Measurements from ENCODE around the gene ATN1.

ATN1 gene

GRCh38 chr12:6944381-6945186 lies 16.8 kb downstream of the ATN1 start:
- peaks cover 12% of the 10 kb centered on the region for H3K36me3 ChIP-seq (ENCODE audit: control insufficient read depth, insufficient read depth, low read length)
- H3K4me1 ChIP-seq (ENCODE audit: control insufficient read depth, insufficient read depth, low read length), result peaks cover 16% of the 10 kb centered on the region
- peak overlapping the region; percentile 76 for H3K4me3 ChIP-seq (ENCODE audit: low read length)
- H3K9ac ChIP-seq (ENCODE audit: low read length), result peak overlapping the region; percentile 89
- peak overlapping the region; percentile 97 for H3K27ac ChIP-seq (ENCODE audit: low read depth, low read length)
- no peaks in the 10 kb centered on the region for H3K27me3 ChIP-seq (ENCODE audit: control insufficient read depth, insufficient read depth, low read length)

- Histone ChIP-seq H3K9ac (ENCODE audit: low read length) (no peak overlapping the region), H3K27me3 (ENCODE audit: control insufficient read depth, insufficient read depth, low read length) (no peaks in the 10 kb centered on the region), H3K4me3 (ENCODE audit: low read length) (peak overlapping the region; percentile 7), H3K36me3 (ENCODE audit: control insufficient read depth, insufficient read depth, low read length) (peaks cover 10% of the 10 kb centered on the region), H3K4me1 (ENCODE audit: control insufficient read depth, insufficient read depth, low read length) (peaks cover 16% of the 10 kb centered on the region), H3K27ac (ENCODE audit: low read depth, low read length) (no peak overlapping the region)
Measured at GRCh38 chr12:6945613-6946012, 17.9 kb downstream of the ATN1 start.

GRCh38 chr12:6946033-6946919 lies 18.5 kb downstream of the ATN1 start:
- Histone ChIP-seq H3K4me3 (ENCODE audit: low read length) (peak overlapping the region; percentile 59), H3K4me1 (ENCODE audit: control insufficient read depth, insufficient read depth, low read length) (peaks cover 16% of the 10 kb centered on the region), H3K27me3 (ENCODE audit: control insufficient read depth, insufficient read depth, low read length) (no peaks in the 10 kb centered on the region), H3K27ac (ENCODE audit: low read depth, low read length) (no peak overlapping the region), H3K36me3 (ENCODE audit: control insufficient read depth, insufficient read depth, low read length) (peaks cover 4% of the 10 kb centered on the region), H3K9ac (ENCODE audit: low read length) (no peak overlapping the region)

GRCh38 chr12:6946920-6947374 lies 19.2 kb downstream of the ATN1 start:
- Histone ChIP-seq H3K4me3 (ENCODE audit: low read length) (peak overlapping the region; percentile 59), H3K9ac (ENCODE audit: low read length) (no peak overlapping the region), H3K36me3 (ENCODE audit: control insufficient read depth, insufficient read depth, low read length) (no peaks in the 10 kb centered on the region), H3K4me1 (ENCODE audit: control insufficient read depth, insufficient read depth, low read length) (peaks cover 16% of the 10 kb centered on the region), H3K27me3 (ENCODE audit: control insufficient read depth, insufficient read depth, low read length) (no peaks in the 10 kb centered on the region), H3K27ac (ENCODE audit: low read depth, low read length) (no peak overlapping the region)

- no peak overlapping the region for H3K27ac ChIP-seq (ENCODE audit: low read depth, low read length)
- no peak overlapping the region for H3K9ac ChIP-seq (ENCODE audit: low read length)
- H3K36me3 ChIP-seq (ENCODE audit: control insufficient read depth, insufficient read depth, low read length), result no peaks in the 10 kb centered on the region
- no peak overlapping the region for H3K4me3 ChIP-seq (ENCODE audit: low read length)
- no peaks in the 10 kb centered on the region for H3K27me3 ChIP-seq (ENCODE audit: control insufficient read depth, insufficient read depth, low read length)
- H3K4me1 ChIP-seq (ENCODE audit: control insufficient read depth, insufficient read depth, low read length), result peaks cover 16% of the 10 kb centered on the region
Measured at GRCh38 chr12:6947615-6948014, 19.9 kb downstream of the ATN1 start.

GRCh38 chr12:6948873-6949594 lies 21.3 kb downstream of the ATN1 start:
- peaks cover 8% of the 10 kb centered on the region for H3K4me1 ChIP-seq (ENCODE audit: control insufficient read depth, insufficient read depth, low read length)
- H3K9ac ChIP-seq (ENCODE audit: low read length), result no peak overlapping the region
- no peaks in the 10 kb centered on the region for H3K27me3 ChIP-seq (ENCODE audit: control insufficient read depth, insufficient read depth, low read length)
- H3K27ac ChIP-seq (ENCODE audit: low read depth, low read length), result no peak overlapping the region
- no peaks in the 10 kb centered on the region for H3K36me3 ChIP-seq (ENCODE audit: control insufficient read depth, insufficient read depth, low read length)
- H3K4me3 ChIP-seq (ENCODE audit: low read length), result no peak overlapping the region

- Histone ChIP-seq H3K36me3 (ENCODE audit: control insufficient read depth, insufficient read depth, low read length) (no peaks in the 10 kb centered on the region), H3K4me3 (ENCODE audit: low read length) (no peak overlapping the region), H3K9ac (ENCODE audit: low read length) (no peak overlapping the region), H3K27ac (ENCODE audit: low read depth, low read length) (no peak overlapping the region), H3K4me1 (ENCODE audit: control insufficient read depth, insufficient read depth, low read length) (peaks cover 3% of the 10 kb centered on the region), H3K27me3 (ENCODE audit: control insufficient read depth, insufficient read depth, low read length) (no peaks in the 10 kb centered on the region)
Measured at GRCh38 chr12:6950401-6950801, 22.6 kb downstream of the ATN1 start.

- Histone ChIP-seq H3K27me3 (ENCODE audit: control insufficient read depth, insufficient read depth, low read length) (no peaks in the 10 kb centered on the region), H3K4me1 (ENCODE audit: control insufficient read depth, insufficient read depth, low read length) (no peaks in the 10 kb centered on the region), H3K36me3 (ENCODE audit: control insufficient read depth, insufficient read depth, low read length) (no peaks in the 10 kb centered on the region), H3K4me3 (ENCODE audit: low read length) (peak within 1 kb of the TSS; percentile 62), H3K27ac (ENCODE audit: low read depth, low read length) (peak within 1 kb of the TSS; percentile 37), H3K9ac (ENCODE audit: low read length) (peak within 1 kb of the TSS; percentile 39)
Measured at GRCh38 chr12:6950811-6951540, 23.2 kb downstream of the ATN1 start, which contains the start of gene PTPN6. TSS of gene PTPN6 (plus strand) at chr12:6951356. CDS start at chr12:6951513, 157 bp downstream.

GRCh38 chr12:6951551-6952120 lies 23.9 kb downstream of the ATN1 start:
- no peaks in the 10 kb centered on the region for H3K27me3 ChIP-seq (ENCODE audit: control insufficient read depth, insufficient read depth, low read length)
- peak overlapping the region; percentile 37 for H3K27ac ChIP-seq (ENCODE audit: low read depth, low read length)
- peak overlapping the region; percentile 39 for H3K9ac ChIP-seq (ENCODE audit: low read length)
- peak overlapping the region; percentile 62 for H3K4me3 ChIP-seq (ENCODE audit: low read length)
- peaks cover 2% of the 10 kb centered on the region for H3K36me3 ChIP-seq (ENCODE audit: control insufficient read depth, insufficient read depth, low read length)
- H3K4me1 ChIP-seq (ENCODE audit: control insufficient read depth, insufficient read depth, low read length), result no peaks in the 10 kb centered on the region

GRCh38 chr12:6952121-6952862 lies 24.5 kb downstream of the ATN1 start:
- H3K36me3 ChIP-seq (ENCODE audit: control insufficient read depth, insufficient read depth, low read length), result peaks cover 2% of the 10 kb centered on the region
- no peak overlapping the region for H3K27ac ChIP-seq (ENCODE audit: low read depth, low read length)
- peak overlapping the region; percentile 39 for H3K9ac ChIP-seq (ENCODE audit: low read length)
- H3K27me3 ChIP-seq (ENCODE audit: control insufficient read depth, insufficient read depth, low read length), result no peaks in the 10 kb centered on the region
- no peaks in the 10 kb centered on the region for H3K4me1 ChIP-seq (ENCODE audit: control insufficient read depth, insufficient read depth, low read length)
- peak overlapping the region; percentile 62 for H3K4me3 ChIP-seq (ENCODE audit: low read length)
